Vagina (tissue), 2 donors: ENCODE data around the gene CCDC117.

Source experiments
- CTCF ChIP-seq, 3 experiments: fragments of 450-650 bp in 2 of 3; fragments of 200-600 bp in 1 of 3; sonication (generic) in 1 of 3; IDR thresholded peaks; one replicate each; pipeline ENCODE4 v1.5.1; 2017 to 2019; ENCODE audit warnings: antibody characterized with exemption in 3 of 3, mild to moderate bottlenecking in 2 of 3, moderate library complexity in 2 of 3
- POLR2AphosphoS5 ChIP-seq, 2 donors: sonication (generic); formaldehyde crosslinking; IDR thresholded peaks; one replicate each; pipeline ENCODE4 v1.9.0; 2017; ENCODE audit warnings: antibody characterized with exemption in 2 of 2, mild to moderate bottlenecking in 2 of 2, low read depth in 1 of 2; ENCODE audit not compliant: insufficient read depth in 1 of 2

- TF ChIP-seq CTCF (IDR thresholded peaks at IDR 0.05): no peak
- no peak for TF ChIP-seq POLR2AphosphoS5 (IDR thresholded peaks at IDR 0.05; ENCODE audit: insufficient read depth in 1 of 2, low read depth in 1 of 2)
These were observed 40.0 kb downstream of the CCDC117 start for GRCh38 chr22:28812516-28812915.
